Measurements from ENCODE around the gene SLITRK3.

The SLITRK3 gene

GRCh38 chr3:165195640-165196576 is at the start of gene SLITRK3:
Gene SLITRK3 (minus strand): TSS chr3:165196384. CDS start chr3:165190830, 5,554 bp downstream.
- H3K9me3 ChIP-seq (ENCODE audit: insufficient read depth, low read length), result no peaks in the 10 kb centered on the region
- H3K4me1 ChIP-seq (ENCODE audit: insufficient read depth, insufficient read length), result no peaks in the 10 kb centered on the region
- H3K9ac ChIP-seq (ENCODE audit: insufficient read length, low read depth), result peak within 1 kb of the TSS; percentile 53
- no peak for DNase-seq (ENCODE audit: low read depth, low spot score)
- H3K4me3 ChIP-seq (ENCODE audit: insufficient read length, low read depth), result peak within 1 kb of the TSS; percentile 57
- peaks cover 62% of the 10 kb centered on the region for H3K27me3 ChIP-seq (ENCODE audit: insufficient read depth, insufficient read length)
- H3K36me3 ChIP-seq (ENCODE audit: insufficient read depth, insufficient read length, low read length), result no peaks in the 10 kb centered on the region
- TF ChIP-seq SUZ12 (IDR thresholded peaks at IDR 0.05; ENCODE audit: extremely low read depth, insufficient read depth, insufficient read length) (no peak), ZNF274 (IDR thresholded peaks at IDR 0.05; ENCODE audit: low read depth, low read length) (no peak), YY1 (IDR thresholded peaks at IDR 0.05; ENCODE audit: insufficient read depth, insufficient read length) (no peak)

GRCh38 chr3:165243597-165243996 is 47.4 kb upstream of the SLITRK3 start:
- no peak overlapping the region for H3K9ac ChIP-seq (ENCODE audit: insufficient read length, low read depth)
- H3K27me3 ChIP-seq (ENCODE audit: insufficient read depth, insufficient read length), result no peaks in the 10 kb centered on the region
- no peaks in the 10 kb centered on the region for H3K4me1 ChIP-seq (ENCODE audit: insufficient read depth, insufficient read length)
- H3K4me3 ChIP-seq (ENCODE audit: insufficient read length, low read depth), result no peak overlapping the region
- 0 out of 2 replicates have a peak, but pooled peaks cover 7% of the 10 kb centered on the region for H3K9me3 ChIP-seq (ENCODE audit: insufficient read depth, low read length)
- DNase-seq (ENCODE audit: low read depth, low spot score), result no peak
- no peaks in the 10 kb centered on the region for H3K36me3 ChIP-seq (ENCODE audit: insufficient read depth, insufficient read length, low read length)
- TF ChIP-seq ZNF274 (IDR thresholded peaks at IDR 0.05; ENCODE audit: low read depth, low read length) (no peak), SUZ12 (IDR thresholded peaks at IDR 0.05; ENCODE audit: extremely low read depth, insufficient read depth, insufficient read length) (no peak), YY1 (IDR thresholded peaks at IDR 0.05; ENCODE audit: insufficient read depth, insufficient read length) (no peak)

GRCh38 chr3:165233501-165234195 is 37.5 kb upstream of the SLITRK3 start:
- TF ChIP-seq ZNF274 (IDR thresholded peaks at IDR 0.05; ENCODE audit: low read depth, low read length), result no peak
- TF ChIP-seq SUZ12 (IDR thresholded peaks at IDR 0.05; ENCODE audit: extremely low read depth, insufficient read depth, insufficient read length), result no peak
- no peak for TF ChIP-seq YY1 (IDR thresholded peaks at IDR 0.05; ENCODE audit: insufficient read depth, insufficient read length)
- H3K36me3 ChIP-seq (ENCODE audit: insufficient read depth, insufficient read length, low read length), result no peaks in the 10 kb centered on the region

GRCh38 chr3:165225604-165226003 is 29.4 kb upstream of the SLITRK3 start:
- Histone ChIP-seq H3K9me3 (ENCODE audit: insufficient read depth, low read length) (no peaks in the 10 kb centered on the region), H3K4me1 (ENCODE audit: insufficient read depth, insufficient read length) (no peaks in the 10 kb centered on the region), H3K36me3 (ENCODE audit: insufficient read depth, insufficient read length, low read length) (no peaks in the 10 kb centered on the region), H3K9ac (ENCODE audit: insufficient read length, low read depth) (no peak overlapping the region), H3K4me3 (ENCODE audit: insufficient read length, low read depth) (no peak overlapping the region), H3K27me3 (ENCODE audit: insufficient read depth, insufficient read length) (no peaks in the 10 kb centered on the region)
- no peak for DNase-seq (ENCODE audit: low read depth, low spot score)
- TF ChIP-seq YY1 (IDR thresholded peaks at IDR 0.05; ENCODE audit: insufficient read depth, insufficient read length), result no peak
- TF ChIP-seq ZNF274 (IDR thresholded peaks at IDR 0.05; ENCODE audit: low read depth, low read length), result no peak
- no peak for TF ChIP-seq SUZ12 (IDR thresholded peaks at IDR 0.05; ENCODE audit: extremely low read depth, insufficient read depth, insufficient read length)

More at GRCh38 chr3:165233501-165234195, 37.5 kb upstream of the SLITRK3 start:
- Histone ChIP-seq H3K27me3 (ENCODE audit: insufficient read depth, insufficient read length) (no peaks in the 10 kb centered on the region), H3K9me3 (ENCODE audit: insufficient read depth, low read length) (no peaks in the 10 kb centered on the region), H3K9ac (ENCODE audit: insufficient read length, low read depth) (no peak overlapping the region), H3K4me3 (ENCODE audit: insufficient read length, low read depth) (no peak overlapping the region), H3K4me1 (ENCODE audit: insufficient read depth, insufficient read length) (no peaks in the 10 kb centered on the region)
- no peak for DNase-seq (ENCODE audit: low read depth, low spot score)

DNA sequence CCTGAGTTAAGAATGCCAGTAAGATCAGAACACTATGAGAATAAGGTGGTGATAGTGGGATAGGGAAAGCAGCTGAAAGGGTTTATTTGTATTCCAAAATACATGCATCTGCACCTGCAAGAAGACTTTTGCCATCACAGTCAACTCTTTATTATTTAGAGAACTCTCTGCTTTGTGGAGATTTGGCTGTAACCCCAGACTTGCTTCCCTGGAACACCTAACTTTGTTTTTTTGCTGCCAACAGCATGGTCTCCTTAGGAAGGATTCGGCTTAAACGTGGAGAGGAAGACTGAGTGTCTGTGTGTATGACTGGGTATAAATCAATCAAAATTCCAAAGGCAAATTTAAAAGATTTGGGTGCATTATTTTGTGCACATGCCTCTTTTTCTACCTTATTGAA is 21.6 kb upstream of the SLITRK3 start:
- Histone ChIP-seq H3K9me3 (ENCODE audit: insufficient read depth, low read length) (no peaks in the 10 kb centered on the region), H3K4me3 (ENCODE audit: insufficient read length, low read depth) (no peak overlapping the region), H3K4me1 (ENCODE audit: insufficient read depth, insufficient read length) (no peaks in the 10 kb centered on the region), H3K27me3 (ENCODE audit: insufficient read depth, insufficient read length) (no peaks in the 10 kb centered on the region), H3K9ac (ENCODE audit: insufficient read length, low read depth) (no peak overlapping the region), H3K36me3 (ENCODE audit: insufficient read depth, insufficient read length, low read length) (no peaks in the 10 kb centered on the region)
- DNase-seq (ENCODE audit: low read depth, low spot score), result no peak
- no peak for TF ChIP-seq SUZ12 (IDR thresholded peaks at IDR 0.05; ENCODE audit: extremely low read depth, insufficient read depth, insufficient read length)
- TF ChIP-seq ZNF274 (IDR thresholded peaks at IDR 0.05; ENCODE audit: low read depth, low read length), result no peak
- TF ChIP-seq YY1 (IDR thresholded peaks at IDR 0.05; ENCODE audit: insufficient read depth, insufficient read length), result no peak

- H3K9ac ChIP-seq (ENCODE audit: insufficient read length, low read depth), result no peak overlapping the region
- no peak for DNase-seq (ENCODE audit: low read depth, low spot score)
Measured at GRCh38 chr3:165212580-165212979, 16.4 kb upstream of the SLITRK3 start.

GRCh38 chr3:165211721-165212120 is 15.5 kb upstream of the SLITRK3 start:
- no peak overlapping the region for H3K4me3 ChIP-seq (ENCODE audit: insufficient read length, low read depth)
- peaks cover 9% of the 10 kb centered on the region for H3K27me3 ChIP-seq (ENCODE audit: insufficient read depth, insufficient read length)
- H3K9ac ChIP-seq (ENCODE audit: insufficient read length, low read depth), result no peak overlapping the region
- H3K36me3 ChIP-seq (ENCODE audit: insufficient read depth, insufficient read length, low read length), result no peaks in the 10 kb centered on the region
- TF ChIP-seq SUZ12 (IDR thresholded peaks at IDR 0.05; ENCODE audit: extremely low read depth, insufficient read depth, insufficient read length) (no peak), ZNF274 (IDR thresholded peaks at IDR 0.05; ENCODE audit: low read depth, low read length) (no peak), YY1 (IDR thresholded peaks at IDR 0.05; ENCODE audit: insufficient read depth, insufficient read length) (no peak)
- H3K4me1 ChIP-seq (ENCODE audit: insufficient read depth, insufficient read length), result no peaks in the 10 kb centered on the region
- H3K9me3 ChIP-seq (ENCODE audit: insufficient read depth, low read length), result no peaks in the 10 kb centered on the region
- DNase-seq (ENCODE audit: low read depth, low spot score), result no peak

More at GRCh38 chr3:165212580-165212979, 16.4 kb upstream of the SLITRK3 start:
- TF ChIP-seq YY1 (IDR thresholded peaks at IDR 0.05; ENCODE audit: insufficient read depth, insufficient read length), result no peak
- TF ChIP-seq SUZ12 (IDR thresholded peaks at IDR 0.05; ENCODE audit: extremely low read depth, insufficient read depth, insufficient read length), result no peak
- peaks cover under 1% of the 10 kb centered on the region for H3K27me3 ChIP-seq (ENCODE audit: insufficient read depth, insufficient read length)
- no peaks in the 10 kb centered on the region for H3K9me3 ChIP-seq (ENCODE audit: insufficient read depth, low read length)
- no peak overlapping the region for H3K4me3 ChIP-seq (ENCODE audit: insufficient read length, low read depth)
- no peaks in the 10 kb centered on the region for H3K36me3 ChIP-seq (ENCODE audit: insufficient read depth, insufficient read length, low read length)
- no peaks in the 10 kb centered on the region for H3K4me1 ChIP-seq (ENCODE audit: insufficient read depth, insufficient read length)
